Endodermal cell (in vitro differentiated cells): ENCODE results near the gene AQR. TPM values are rescaled to one million over a fixed set of nuclear protein-coding genes. Genes with fewer than 3 reads are reported as not detected.
A peak's percentile ranks its signal among the peaks of the same experiment; 100 is the strongest.

Experiments used
- DNase-seq: peaks from one replicate; pipeline ENCODE4 v3.0.0-alpha.2; 2017
- H3K27ac ChIP-seq: 2 replicates; pipeline ENCODE4 v1.5.1; 2013; ENCODE audit warnings: mild to moderate bottlenecking, low read depth, low read length, moderate library complexity
- H3K27me3 ChIP-seq: 2 replicates; pipeline ENCODE4 v1.6.1; 2013; ENCODE audit warnings: mild to moderate bottlenecking, low read length, moderate library complexity; ENCODE audit not compliant: insufficient read depth, control insufficient read depth, poor library complexity, severe bottlenecking
- H3K36me3 ChIP-seq: 2 replicates; pipeline ENCODE4 v1.7.0; 2013; ENCODE audit warnings: mild to moderate bottlenecking, low read length, moderate library complexity; ENCODE audit not compliant: control insufficient read depth, insufficient read depth
- H3K4me1 ChIP-seq: one replicate; pipeline ENCODE4 v1.7.0; 2013; ENCODE audit warnings: low read length; ENCODE audit not compliant: control insufficient read depth, insufficient read depth
- H3K4me3 ChIP-seq: 2 replicates; pipeline ENCODE4 v1.5.1; 2013; ENCODE audit warnings: mild to moderate bottlenecking, low read length, moderate library complexity
- H3K9ac ChIP-seq: 2 replicates; pipeline ENCODE4 v1.6.1; 2013; ENCODE audit warnings: mild to moderate bottlenecking, low read length, moderate library complexity; ENCODE audit not compliant: poor library complexity, severe bottlenecking; ENCODE audit errors: extremely low read depth
- H3K9me3 ChIP-seq: 2 replicates; pipeline ENCODE4 v1.6.1; 2013; ENCODE audit warnings: mild to moderate bottlenecking, low read length, moderate library complexity; ENCODE audit not compliant: control insufficient read depth
- H3K27ac Mint-ChIP-seq: 2 replicates; pipeline ENCODE4 v1.8.0; 2020; ENCODE audit warnings: mixed read lengths
- H3K27me3 Mint-ChIP-seq: 2 replicates; pipeline ENCODE4 v1.8.0; 2021; ENCODE audit warnings: mild to moderate bottlenecking, mixed read lengths; ENCODE audit not compliant: insufficient read depth
- H3K36me3 Mint-ChIP-seq: 2 replicates; pipeline ENCODE4 v1.8.0; 2020; ENCODE audit warnings: low read depth, mixed read lengths
- H3K4me1 Mint-ChIP-seq: 2 replicates; pipeline ENCODE4 v1.8.0; 2020; ENCODE audit warnings: mixed read lengths
- H3K4me3 Mint-ChIP-seq: 2 replicates; pipeline ENCODE4 v1.8.0; 2020; ENCODE audit warnings: mild to moderate bottlenecking, moderate library complexity, mixed read lengths
- H3K9me3 Mint-ChIP-seq: 2 replicates; pipeline ENCODE4 v1.8.0; 2020; ENCODE audit warnings: mild to moderate bottlenecking, mixed read lengths
- CTCF ChIP-seq: fragments of 200-600 bp; sonication (generic); conservative IDR thresholded peaks from 2 replicates; pipeline ENCODE4 v1.5.0; 2021; ENCODE audit warnings: antibody characterized with exemption, mild to moderate bottlenecking
- WGBS, 2 experiments: methylation state at CpG; one replicate each; pipeline versions ENCODE4 v1.1.5 to v1.1.7; 2013; ENCODE audit warnings: missing lambda C conversion rate in 2 of 2, mixed read lengths in 1 of 2; ENCODE audit not compliant: insufficient coverage in 1 of 2, insufficient read length in 1 of 2; 5-methylcytosine and 5-hydroxymethylcytosine counted together
- total RNA-seq, 2 donors: library from RNA; stranded (reverse); fragmentation: NEBNext Ultra II Directional in 1 of 2; extraction: Animal tissue kit (Norgen Biotek cat#: 25700) in 1 of 2; gene quantifications; 2 replicates in 1 of 2; 3 replicates in 1 of 2; pipeline ENCODE4 v1.2.1, GENCODE V29; 2021

AQR gene
- total RNA-seq, 2 donors from 2014 or later = 48.8 to 49.6 TPM

DNA sequence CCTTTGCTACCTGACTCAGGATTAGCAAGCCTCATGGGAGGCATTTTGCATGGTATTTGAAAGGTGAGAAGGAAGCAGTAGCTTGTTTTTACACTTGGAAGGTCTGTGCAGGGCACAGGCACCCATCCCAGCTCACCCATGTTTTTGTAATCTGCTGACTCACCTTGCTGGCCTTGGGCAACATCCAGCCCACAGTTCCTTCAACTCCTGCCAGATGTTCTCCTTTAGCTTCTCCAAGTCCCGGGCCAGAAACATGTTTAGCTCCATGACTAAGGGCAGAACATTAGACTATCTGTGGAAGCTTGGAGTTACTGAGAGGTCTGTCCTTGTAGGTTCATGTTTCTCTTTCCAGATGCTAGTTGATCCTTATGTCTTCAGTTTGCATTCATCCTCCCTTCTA is 31.0 kb upstream of the AQR start:
- DNase-seq = peak; percentile 60
- Histone ChIP-seq H3K36me3 (no peaks in the 10 kb centered on the region), H3K27ac (no peak overlapping the region), H3K9ac (no peak overlapping the region), H3K4me1 (peaks cover 11% of the 10 kb centered on the region), H3K4me3 (no peak overlapping the region), H3K9me3 (no peaks in the 10 kb centered on the region), H3K27me3 (no peaks in the 10 kb centered on the region)
- 88 to 100% methylated on average over 1 of the region's 1 CpG for WGBS, 2 experiments
- Mint-ChIP-seq H3K4me3 (no peak overlapping the region), H3K27me3 (no peaks in the 10 kb centered on the region), H3K36me3 (no peaks in the 10 kb centered on the region), H3K9me3 (no peaks in the 10 kb centered on the region), H3K4me1 (peaks cover 32% of the 10 kb centered on the region), H3K27ac (peak overlapping the region; percentile 82)
- no peak for TF ChIP-seq CTCF

DNA sequence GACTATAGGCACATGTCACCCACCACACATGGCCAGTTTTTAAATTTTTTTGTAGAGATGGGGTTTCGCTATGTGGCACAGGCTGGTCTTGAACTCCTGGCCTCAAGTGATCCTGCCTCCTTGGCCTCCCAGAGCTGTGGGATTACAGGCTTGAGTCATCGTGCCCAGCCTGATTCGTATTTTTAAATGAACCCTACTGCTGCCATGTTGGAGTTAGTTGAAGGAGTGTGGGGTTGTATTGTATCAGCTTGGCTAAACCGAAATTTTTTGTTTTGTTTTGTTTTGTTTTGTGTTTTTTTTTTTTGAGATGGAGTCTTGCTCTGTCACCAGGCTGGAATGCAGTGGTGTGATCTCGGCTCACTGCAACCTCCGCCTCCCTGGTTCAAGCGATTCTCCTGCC is 30.4 kb upstream of the AQR start:
- no peak overlapping the region for H3K27ac Mint-ChIP-seq
- Histone ChIP-seq H3K27ac (no peak overlapping the region), H3K36me3 (no peaks in the 10 kb centered on the region), H3K4me3 (no peak overlapping the region), H3K9me3 (no peaks in the 10 kb centered on the region), H3K9ac (no peak overlapping the region), H3K4me1 (peaks cover 14% of the 10 kb centered on the region), H3K27me3 (no peaks in the 10 kb centered on the region)
- DNase-seq = no peak
- peaks cover 36% of the 10 kb centered on the region for H3K4me1 Mint-ChIP-seq
- H3K36me3 Mint-ChIP-seq = no peaks in the 10 kb centered on the region
- 80 to 92% methylated on average over 1 to 7 of the region's 7 CpGs for WGBS, 2 experiments
- no peak for TF ChIP-seq CTCF
- no peaks in the 10 kb centered on the region for H3K9me3 Mint-ChIP-seq
- H3K4me3 Mint-ChIP-seq = no peak overlapping the region
- no peaks in the 10 kb centered on the region for H3K27me3 Mint-ChIP-seq

DNA sequence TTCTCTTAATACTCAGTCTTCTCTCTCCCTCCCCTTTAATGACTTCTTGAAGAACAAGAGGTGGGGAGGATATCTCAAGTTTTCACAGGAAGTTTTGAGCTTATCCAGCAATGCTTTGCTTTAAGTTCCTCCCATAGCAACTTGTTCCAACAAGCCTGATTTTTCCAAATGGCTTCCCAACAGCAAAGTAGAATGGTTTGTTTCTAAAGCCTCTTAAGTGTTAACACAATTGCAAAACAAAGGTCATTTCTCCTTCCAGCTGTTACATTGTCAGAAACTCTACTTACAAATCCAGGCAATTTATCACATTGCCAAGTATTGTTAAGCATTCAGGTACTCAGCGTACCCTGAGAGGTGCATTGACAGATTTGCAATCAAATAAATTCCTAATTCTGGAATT is 25.4 kb upstream of the AQR start:
- Histone ChIP-seq H3K4me3 (no peak overlapping the region), H3K27me3 (no peaks in the 10 kb centered on the region), H3K4me1 (peaks cover 7% of the 10 kb centered on the region), H3K9ac (no peak overlapping the region), H3K9me3 (no peaks in the 10 kb centered on the region), H3K36me3 (no peaks in the 10 kb centered on the region), H3K27ac (no peak overlapping the region)
- 57% methylated on average over 1 of the region's 1 CpG; no CpG with 5 or more reads in 1 of the 2 experiments for WGBS, 2 experiments
- Mint-ChIP-seq H3K27ac (peak overlapping the region; percentile 61), H3K4me3 (no peak overlapping the region), H3K27me3 (no peaks in the 10 kb centered on the region), H3K36me3 (no peaks in the 10 kb centered on the region), H3K9me3 (no peaks in the 10 kb centered on the region), H3K4me1 (peaks cover 37% of the 10 kb centered on the region)
- no peak for TF ChIP-seq CTCF
- DNase-seq = no peak
